Measurements from ENCODE around the gene CYSTM1. TPM values are rescaled to one million over a fixed set of nuclear protein-coding genes. Genes with fewer than 3 reads are reported as not detected.

Gene CYSTM1
- total RNA-seq, 2 experiments from 2014 or later: 7.2 to 7.4 TPM

DNA sequence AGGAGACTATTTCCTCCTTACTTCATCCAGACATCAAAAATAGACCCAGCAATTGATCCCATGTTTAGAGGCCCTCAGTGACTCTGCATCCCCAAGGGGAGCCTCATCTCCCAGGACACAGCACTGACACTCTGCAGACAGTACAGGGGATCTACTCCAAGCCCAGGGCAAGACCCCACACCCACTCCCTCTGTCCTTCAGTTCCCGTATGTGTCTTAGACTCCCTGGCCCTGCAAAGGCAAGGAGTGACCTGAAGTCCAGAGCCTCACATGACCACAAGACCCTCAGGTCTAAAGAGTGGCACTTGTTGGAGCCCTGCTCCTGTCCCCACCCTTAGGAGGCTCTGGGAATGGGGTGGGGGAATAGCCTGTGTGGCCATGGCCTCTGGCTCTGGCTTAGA, 27.5 kb upstream of the CYSTM1 start:
- ATAC-seq (ENCODE audit: poor library complexity) (no peak), DNase-seq (no peak)
- intact Hi-C loops (cut with DNase I, micrococcal nuclease): loop anchor here in 1 of 2 experiments (2.0 kb wide), 1 partner anchor 15 kb away; no protein-coding TSS in a partner anchor
- peaks cover 27% of the 10 kb centered on the region for H3K27me3 Mint-ChIP-seq
- no peak overlapping the region for H3K4me3 Mint-ChIP-seq
- no peaks in the 10 kb centered on the region for H3K9me3 ChIP-seq (ENCODE audit: control insufficient read depth in 1 of 2, insufficient read depth in 1 of 2, low read length in 2 of 2)
- H3K4me1 ChIP-seq (ENCODE audit: insufficient read depth, low read length): peaks cover 29% of the 10 kb centered on the region
- H3K4me3 ChIP-seq (ENCODE audit: low read length): no peak overlapping the region
- H3K9me3 Mint-ChIP-seq: no peaks in the 10 kb centered on the region
- no peaks in the 10 kb centered on the region for H3K36me3 Mint-ChIP-seq (ENCODE audit: low read depth)
- TF ChIP-seq, protein P1, sequence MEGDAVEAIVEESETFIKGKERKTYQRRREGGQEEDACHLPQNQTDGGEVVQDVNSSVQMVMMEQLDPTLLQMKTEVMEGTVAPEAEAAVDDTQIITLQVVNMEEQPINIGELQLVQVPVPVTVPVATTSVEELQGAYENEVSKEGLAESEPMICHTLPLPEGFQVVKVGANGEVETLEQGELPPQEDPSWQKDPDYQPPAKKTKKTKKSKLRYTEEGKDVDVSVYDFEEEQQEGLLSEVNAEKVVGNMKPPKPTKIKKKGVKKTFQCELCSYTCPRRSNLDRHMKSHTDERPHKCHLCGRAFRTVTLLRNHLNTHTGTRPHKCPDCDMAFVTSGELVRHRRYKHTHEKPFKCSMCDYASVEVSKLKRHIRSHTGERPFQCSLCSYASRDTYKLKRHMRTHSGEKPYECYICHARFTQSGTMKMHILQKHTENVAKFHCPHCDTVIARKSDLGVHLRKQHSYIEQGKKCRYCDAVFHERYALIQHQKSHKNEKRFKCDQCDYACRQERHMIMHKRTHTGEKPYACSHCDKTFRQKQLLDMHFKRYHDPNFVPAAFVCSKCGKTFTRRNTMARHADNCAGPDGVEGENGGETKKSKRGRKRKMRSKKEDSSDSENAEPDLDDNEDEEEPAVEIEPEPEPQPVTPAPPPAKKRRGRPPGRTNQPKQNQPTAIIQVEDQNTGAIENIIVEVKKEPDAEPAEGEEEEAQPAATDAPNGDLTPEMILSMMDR (IDR thresholded peaks at IDR 0.05): no peak
- peaks cover 21% of the 10 kb centered on the region for H3K4me1 Mint-ChIP-seq (ENCODE audit: low read depth)
- POLR2A ChIA-PET: no interaction called here
- CTCF ChIA-PET: interaction anchor here (4.5 kb wide), 1 partner anchor 40 kb away, joined by 52 read pairs; no protein-coding TSS in a partner anchor
- H3K36me3 ChIP-seq (ENCODE audit: insufficient read depth, low read length): no peaks in the 10 kb centered on the region
- peaks cover 12 to 18% of the 10 kb centered on the region in 2 experiments for H3K27me3 ChIP-seq (ENCODE audit: control insufficient read depth in 1 of 2, insufficient read depth in 2 of 2, low read length in 2 of 2)
- H3K27ac ChIP-seq (ENCODE audit: low read depth in 1 of 2, low read length in 2 of 2): no peak overlapping the region
- no peak overlapping the region for H3K27ac Mint-ChIP-seq

DNA sequence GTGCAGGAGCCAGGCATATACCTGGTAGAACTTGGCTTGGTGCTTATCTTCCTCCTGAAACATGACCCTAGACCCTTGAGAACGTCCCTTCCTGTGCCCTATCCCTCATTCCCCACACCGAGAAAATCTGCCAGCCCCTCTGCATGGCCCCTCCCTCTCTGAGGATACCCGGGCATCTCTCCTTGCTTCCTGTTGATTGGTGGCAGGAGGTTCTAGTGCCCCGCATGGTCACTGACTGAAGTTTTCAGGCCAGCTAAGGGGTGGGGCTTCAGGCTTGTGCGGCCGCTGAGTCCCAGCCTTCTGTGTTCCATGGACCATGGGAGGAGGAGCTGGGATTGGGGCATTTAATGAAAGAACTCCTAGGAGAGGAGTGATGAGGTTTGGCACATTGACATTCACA, 26.5 kb upstream of the CYSTM1 start:
- no peak overlapping the region for H3K4me3 Mint-ChIP-seq
- Histone ChIP-seq H3K27me3 (ENCODE audit: control insufficient read depth in 1 of 2, insufficient read depth in 2 of 2, low read length in 2 of 2) (peaks cover 12 to 18% of the 10 kb centered on the region in 2 experiments), H3K9me3 (ENCODE audit: control insufficient read depth in 1 of 2, insufficient read depth in 1 of 2, low read length in 2 of 2) (no peaks in the 10 kb centered on the region), H3K4me1 (ENCODE audit: insufficient read depth, low read length) (peaks cover 29% of the 10 kb centered on the region), H3K27ac (ENCODE audit: low read depth in 1 of 2, low read length in 2 of 2) (no peak overlapping the region), H3K36me3 (ENCODE audit: insufficient read depth, low read length) (no peaks in the 10 kb centered on the region), H3K4me3 (ENCODE audit: low read length) (no peak overlapping the region)
- CTCF ChIA-PET: no interaction called here
- TF ChIP-seq, protein P1 (IDR thresholded peaks at IDR 0.05): no peak
- peaks cover 21% of the 10 kb centered on the region for H3K4me1 Mint-ChIP-seq (ENCODE audit: low read depth)
- no peaks in the 10 kb centered on the region for H3K36me3 Mint-ChIP-seq (ENCODE audit: low read depth)
- intact Hi-C loops (cut with DNase I, micrococcal nuclease): no loop called here
- POLR2A ChIA-PET: no interaction called here
- no peaks in the 10 kb centered on the region for H3K9me3 Mint-ChIP-seq
- ATAC-seq (ENCODE audit: poor library complexity) (no peak), DNase-seq (no peak)
- peaks cover 27% of the 10 kb centered on the region for H3K27me3 Mint-ChIP-seq
- no peak overlapping the region for H3K27ac Mint-ChIP-seq

DNA sequence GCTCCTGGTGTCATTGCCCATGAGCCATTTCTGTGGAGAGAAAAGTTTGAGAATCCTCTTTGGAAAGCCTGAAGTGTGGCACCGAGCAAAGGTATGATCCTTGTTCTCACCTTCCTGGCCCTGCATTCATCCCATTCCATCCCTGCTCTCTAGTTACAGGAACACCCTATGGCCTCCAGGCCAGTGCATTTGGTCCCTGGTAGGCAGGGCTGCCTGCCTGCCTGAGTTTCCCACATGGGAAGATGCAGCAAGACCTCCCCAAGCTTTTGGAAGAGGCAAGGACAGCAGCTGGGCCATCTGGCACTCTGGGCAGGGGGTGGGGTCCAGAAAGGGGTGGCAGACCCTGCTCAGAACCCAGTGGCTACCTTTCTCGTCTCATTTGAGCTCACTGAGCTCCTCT, 24.8 kb upstream of the CYSTM1 start:
- no peaks in the 10 kb centered on the region for H3K36me3 ChIP-seq (ENCODE audit: insufficient read depth, low read length)
- DNase-seq (no peak), ATAC-seq (ENCODE audit: poor library complexity) (no peak)
- ChIA-PET POLR2A (no interaction called here), CTCF (no interaction called here)
- no peaks in the 10 kb centered on the region for H3K9me3 Mint-ChIP-seq
- H3K27me3 Mint-ChIP-seq: peaks cover 15% of the 10 kb centered on the region
- H3K4me1 Mint-ChIP-seq (ENCODE audit: low read depth): peaks cover 9% of the 10 kb centered on the region
- H3K27me3 ChIP-seq (ENCODE audit: control insufficient read depth in 1 of 2, insufficient read depth in 2 of 2, low read length in 2 of 2): peaks cover 8 to 13% of the 10 kb centered on the region in 2 experiments
- no peaks in the 10 kb centered on the region for H3K36me3 Mint-ChIP-seq (ENCODE audit: low read depth)
- no peak overlapping the region for H3K27ac Mint-ChIP-seq
- no peak overlapping the region for H3K4me3 ChIP-seq (ENCODE audit: low read length)
- no peaks in the 10 kb centered on the region for H3K9me3 ChIP-seq (ENCODE audit: control insufficient read depth in 1 of 2, insufficient read depth in 1 of 2, low read length in 2 of 2)
- H3K4me1 ChIP-seq (ENCODE audit: insufficient read depth, low read length): peaks cover 14% of the 10 kb centered on the region
- no peak overlapping the region for H3K27ac ChIP-seq (ENCODE audit: low read depth in 1 of 2, low read length in 2 of 2)
- intact Hi-C loops (cut with DNase I, micrococcal nuclease): no loop called here
- TF ChIP-seq, protein P1 (IDR thresholded peaks at IDR 0.05): no peak
- no peak overlapping the region for H3K4me3 Mint-ChIP-seq
